ENCODE data around the gene DENND4A. TPM values are rescaled to one million over a fixed set of nuclear protein-coding genes. Genes with fewer than 3 reads are reported as not detected.

The DENND4A gene
- total and polyA plus RNA-seq, 9 of the 15 experiments (the other 6 are each of a cell fraction or from before 2014, with no cell fraction given), result 6.8 to 32.3 (median 19.9) TPM

GRCh38 chr15:65824941-65825544, 33.0 kb upstream of the DENND4A start (continued):
- TF ChIP-seq PRDM10 (IDR thresholded peaks at IDR 0.05; ENCODE audit: partially characterized antibody) (no peak), ZNF134 (CRISPR knock-in tag; conservative IDR thresholded peaks at IDR 0.05) (no peak), GTF2E2 (tag; IDR thresholded peaks at IDR 0.05) (no peak), MNT (conservative IDR thresholded peaks at IDR 0.05) (no peak), CHD2 (IDR thresholded peaks at IDR 0.05; ENCODE audit: low read depth, low read length) (no peak), NR1H2 (CRISPR knock-in tag; IDR thresholded peaks at IDR 0.05) (no peak), ATF7 (IDR thresholded peaks at IDR 0.05) (no peak), MXD1 (CRISPR knock-in tag; IDR thresholded peaks at IDR 0.05; ENCODE audit: borderline replicate concordance, poor library complexity, severe bottlenecking) (no peak), GATAD2B (IDR thresholded peaks at IDR 0.05; ENCODE audit: borderline replicate concordance) (no peak), CEBPG (CRISPR knock-in tag; IDR thresholded peaks at IDR 0.05) (no peak; the same call in 1 of the 2 replicates), CEBPG (tag; conservative IDR thresholded peaks at IDR 0.05 in 1 of 2, IDR thresholded peaks at IDR 0.05 in 1 of 2) (peak; percentile 53 to 55; a peak in 3 of 4 replicates), NONO (IDR thresholded peaks at IDR 0.05; ENCODE audit: low read depth in 2 of 2, low read length in 1 of 2) (no peak), CEBPB (tag; IDR thresholded peaks at IDR 0.05) (peak; percentile 91), STAT5A (IDR thresholded peaks at IDR 0.05; ENCODE audit: borderline replicate concordance, low read length) (no peak), ZNF212 (CRISPR knock-in tag; IDR thresholded peaks at IDR 0.05) (no peak), BACH1 (tag; IDR thresholded peaks at IDR 0.05) (no peak), NR2F6 (CRISPR knock-in tag; IDR thresholded peaks at IDR 0.05) (no peak), CBFB (CRISPR knock-in tag; IDR thresholded peaks at IDR 0.05) (no peak)
- TF ChIP-seq, protein P1, sequence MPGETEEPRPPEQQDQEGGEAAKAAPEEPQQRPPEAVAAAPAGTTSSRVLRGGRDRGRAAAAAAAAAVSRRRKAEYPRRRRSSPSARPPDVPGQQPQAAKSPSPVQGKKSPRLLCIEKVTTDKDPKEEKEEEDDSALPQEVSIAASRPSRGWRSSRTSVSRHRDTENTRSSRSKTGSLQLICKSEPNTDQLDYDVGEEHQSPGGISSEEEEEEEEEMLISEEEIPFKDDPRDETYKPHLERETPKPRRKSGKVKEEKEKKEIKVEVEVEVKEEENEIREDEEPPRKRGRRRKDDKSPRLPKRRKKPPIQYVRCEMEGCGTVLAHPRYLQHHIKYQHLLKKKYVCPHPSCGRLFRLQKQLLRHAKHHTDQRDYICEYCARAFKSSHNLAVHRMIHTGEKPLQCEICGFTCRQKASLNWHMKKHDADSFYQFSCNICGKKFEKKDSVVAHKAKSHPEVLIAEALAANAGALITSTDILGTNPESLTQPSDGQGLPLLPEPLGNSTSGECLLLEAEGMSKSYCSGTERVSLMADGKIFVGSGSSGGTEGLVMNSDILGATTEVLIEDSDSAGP (CRISPR knock-in tag; IDR thresholded peaks at IDR 0.05), result no peak
- TF ChIP-seq, protein P2, sequence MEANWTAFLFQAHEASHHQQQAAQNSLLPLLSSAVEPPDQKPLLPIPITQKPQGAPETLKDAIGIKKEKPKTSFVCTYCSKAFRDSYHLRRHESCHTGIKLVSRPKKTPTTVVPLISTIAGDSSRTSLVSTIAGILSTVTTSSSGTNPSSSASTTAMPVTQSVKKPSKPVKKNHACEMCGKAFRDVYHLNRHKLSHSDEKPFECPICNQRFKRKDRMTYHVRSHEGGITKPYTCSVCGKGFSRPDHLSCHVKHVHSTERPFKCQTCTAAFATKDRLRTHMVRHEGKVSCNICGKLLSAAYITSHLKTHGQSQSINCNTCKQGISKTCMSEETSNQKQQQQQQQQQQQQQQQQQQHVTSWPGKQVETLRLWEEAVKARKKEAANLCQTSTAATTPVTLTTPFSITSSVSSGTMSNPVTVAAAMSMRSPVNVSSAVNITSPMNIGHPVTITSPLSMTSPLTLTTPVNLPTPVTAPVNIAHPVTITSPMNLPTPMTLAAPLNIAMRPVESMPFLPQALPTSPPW (CRISPR knock-in tag; IDR thresholded peaks at IDR 0.05), result peak; percentile 36; the same call in 1 of the 2 replicates
